Frontal cortex (tissue), 4 donors: Measurements from ENCODE around the gene ING4. TPM values are rescaled to one million over a fixed set of nuclear protein-coding genes. Genes with fewer than 3 reads are reported as not detected.

Source experiments
- DNase-seq, 2 donors: peaks; one replicate each; pipeline ENCODE4 v3.0.0; 2012; ENCODE audit warnings: low spot score in 2 of 2
- FAIRE-seq: peaks from 2 replicates; lab custom pipeline; 2012; peaks lifted over from hg19 to GRCh38; lab: Jason Lieb, UNC
- total RNA-seq: library from RNA; depleted of rRNA; stranded (reverse); fragments of >200 nt; gene quantifications from one replicate; pipeline ENCODE4 v1.2.3, GENCODE V29; 2014
- donor health status: control.
- donor health status: control.
- donor health status: control.

ING4 gene
- total RNA-seq, 1 donor from 2014 or later: 81.9 TPM

- FAIRE-seq: peak; percentile 96
Observed at GRCh38 chr12:6688999-6689882, 26.3 kb upstream of the ING4 start, which contains the start of gene ZNF384. TSS of gene ZNF384 (minus strand) at chr12:6689375. CDS start at chr12:6679520, 9,855 bp downstream.

GRCh38 chr12:6688543-6688998 is 25.7 kb upstream of the ING4 start:
- peak; percentile 76 to 79 for DNase-seq
- no peak for FAIRE-seq

More at GRCh38 chr12:6688999-6689882, 26.3 kb upstream of the ING4 start, which contains the start of gene ZNF384:
- peak; percentile 97 to 98 for DNase-seq

GRCh38 chr12:6685814-6686213 is 22.9 kb upstream of the ING4 start:
- no peak for DNase-seq
- FAIRE-seq: no peak

GRCh38 chr12:6684609-6685008 is 21.7 kb upstream of the ING4 start:
- DNase-seq (no peak), FAIRE-seq (no peak)

GRCh38 chr12:6676962-6677361 is 14.0 kb upstream of the ING4 start:
- DNase-seq (no peak), FAIRE-seq (no peak)

GRCh38 chr12:6672143-6672542 is 9.2 kb upstream of the ING4 start:
- no peak for FAIRE-seq
- no peak for DNase-seq

- DNase-seq: no peak
- no peak for FAIRE-seq
Observed at GRCh38 chr12:6667559-6668210, 4.8 kb upstream of the ING4 start.

GRCh38 chr12:6666211-6666610 is 3.3 kb upstream of the ING4 start:
- FAIRE-seq (no peak), DNase-seq (no peak)

GRCh38 chr12:6664902-6665301 is 2.0 kb upstream of the ING4 start:
- DNase-seq (no peak), FAIRE-seq (no peak)

GRCh38 chr12:6662602-6662905 is 365 bp downstream of the ING4 start:
- FAIRE-seq: no peak
- no peak for DNase-seq

GRCh38 chr12:6653987-6654386 is 8.9 kb downstream of the ING4 start:
- FAIRE-seq (no peak), DNase-seq (no peak)

- FAIRE-seq: no peak
- no peak for DNase-seq
Observed at GRCh38 chr12:6653342-6653741, 9.6 kb downstream of the ING4 start.

GRCh38 chr12:6652391-6652790 is 10.5 kb downstream of the ING4 start:
- DNase-seq: no peak
- no peak for FAIRE-seq

- FAIRE-seq (no peak), DNase-seq (no peak)
Observed at GRCh38 chr12:6650832-6651231, 12.1 kb downstream of the ING4 start.

- DNase-seq: peak; percentile 71 to 87
- no peak for FAIRE-seq
Observed at GRCh38 chr12:6647083-6647604, 15.8 kb downstream of the ING4 start, which contains the start of gene ACRBP. TSS of gene ACRBP (minus strand) at chr12:6647432. CDS start at chr12:6647366, 66 bp downstream.

- no peak for FAIRE-seq
- DNase-seq: no peak
Observed at GRCh38 chr12:6646276-6647082, 16.4 kb downstream of the ING4 start.

- FAIRE-seq: no peak
- DNase-seq: peak in 1 of 2 donors; percentile 64
Observed at GRCh38 chr12:6644903-6645302, 18.0 kb downstream of the ING4 start.

- no peak for DNase-seq
- no peak for FAIRE-seq
Observed at GRCh38 chr12:6644257-6644596, 18.7 kb downstream of the ING4 start.

- DNase-seq (no peak), FAIRE-seq (no peak)
Observed at GRCh38 chr12:6643569-6644256, 19.2 kb downstream of the ING4 start.

GRCh38 chr12:6641131-6641530 is 21.8 kb downstream of the ING4 start:
- DNase-seq (no peak), FAIRE-seq (no peak)
